Fibroblast of gingiva (primary cell): ENCODE data around the gene OR2T29.
"Not testable (repeated sequence)": the region's sequence is repeated elsewhere in the genome, so short reads cannot be mapped to it uniquely, and the experiment has no call there.

Source experiments
- DNase-seq: peaks from one replicate; pipeline ENCODE4 v3.0.0-alpha.2; 2011; ENCODE audit warnings: low read depth

The OR2T29 gene, protein sequence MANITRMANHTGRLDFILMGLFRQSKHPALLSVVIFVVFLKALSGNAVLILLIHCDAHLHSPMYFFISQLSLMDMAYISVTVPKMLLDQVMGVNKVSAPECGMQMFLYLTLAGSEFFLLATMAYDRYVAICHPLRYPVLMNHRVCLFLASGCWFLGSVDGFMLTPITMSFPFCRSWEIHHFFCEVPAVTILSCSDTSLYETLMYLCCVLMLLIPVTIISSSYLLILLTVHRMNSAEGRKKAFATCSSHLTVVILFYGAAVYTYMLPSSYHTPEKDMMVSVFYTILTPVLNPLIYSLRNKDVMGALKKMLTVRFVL

DNA sequence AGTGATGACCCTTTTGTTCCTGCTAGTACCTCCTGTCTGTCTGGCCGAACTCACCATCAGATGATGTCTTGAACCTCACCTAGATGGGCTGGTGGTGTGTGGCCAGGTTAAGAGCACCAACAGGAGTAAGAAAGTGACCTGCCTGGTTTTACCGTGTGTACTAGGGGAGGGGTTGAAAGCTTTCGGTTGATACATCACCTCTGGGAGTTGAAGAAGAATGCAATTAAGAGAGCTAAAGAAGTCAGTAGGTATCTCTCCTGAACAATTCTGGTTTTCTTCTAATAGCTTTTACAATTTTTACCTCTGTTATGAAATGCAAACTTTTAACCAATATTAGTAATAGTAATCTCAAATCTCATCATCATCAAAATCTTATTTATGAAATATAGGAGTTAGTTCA lies at the start of gene OR2T29:
TSS of gene OR2T29 (minus strand) at position 101 of the 400 bp plus-strand sequence. CDS start 3,281 bp downstream, outside the sequence.
- not testable (repeated sequence) for DNase-seq

DNA sequence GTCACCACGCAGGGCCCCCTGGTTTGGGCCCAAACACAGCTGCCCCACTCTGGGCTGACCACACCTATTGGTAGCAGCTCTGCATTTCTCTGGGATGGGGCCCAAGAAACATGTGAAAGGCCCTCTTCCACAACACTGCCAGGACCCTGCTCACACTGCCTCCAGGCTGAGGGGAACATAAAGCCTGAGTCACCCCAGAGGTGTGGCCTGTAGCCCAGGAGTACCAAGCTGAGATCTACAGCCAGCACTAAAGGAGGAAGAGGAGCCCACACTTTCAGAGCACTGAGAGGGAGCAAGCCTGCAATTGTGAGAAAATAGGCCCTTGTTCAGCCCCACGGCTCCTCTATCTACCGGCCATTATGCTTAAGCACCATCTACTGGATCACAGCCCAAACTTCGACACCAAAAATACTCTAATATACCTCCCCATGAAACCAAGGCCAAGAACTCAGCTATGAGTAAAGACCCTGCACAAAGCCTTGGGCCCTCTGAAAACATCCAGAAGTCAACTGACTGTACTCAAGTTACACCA lies 49.4 kb upstream of the OR2T29 start:
- DNase-seq: no peak

DNA sequence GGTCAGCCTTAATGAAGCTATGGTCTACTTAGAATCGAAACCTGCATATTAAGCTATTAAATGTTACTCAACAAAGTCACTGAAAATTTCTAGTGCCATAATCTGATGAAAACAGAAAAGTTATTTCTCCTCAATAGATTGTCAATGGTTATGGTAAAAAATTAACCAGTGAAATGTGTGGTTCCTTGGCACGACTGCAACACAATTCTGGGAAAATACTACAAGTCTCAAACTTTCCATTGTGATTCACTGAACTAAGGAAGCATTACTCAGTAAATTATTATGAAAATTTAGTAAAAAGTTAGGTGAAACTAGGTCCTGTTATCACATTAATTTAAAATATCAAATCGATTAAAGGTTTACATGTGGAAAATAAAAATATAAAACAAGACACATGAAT lies 47.7 kb upstream of the OR2T29 start:
- DNase-seq: no peak

DNA sequence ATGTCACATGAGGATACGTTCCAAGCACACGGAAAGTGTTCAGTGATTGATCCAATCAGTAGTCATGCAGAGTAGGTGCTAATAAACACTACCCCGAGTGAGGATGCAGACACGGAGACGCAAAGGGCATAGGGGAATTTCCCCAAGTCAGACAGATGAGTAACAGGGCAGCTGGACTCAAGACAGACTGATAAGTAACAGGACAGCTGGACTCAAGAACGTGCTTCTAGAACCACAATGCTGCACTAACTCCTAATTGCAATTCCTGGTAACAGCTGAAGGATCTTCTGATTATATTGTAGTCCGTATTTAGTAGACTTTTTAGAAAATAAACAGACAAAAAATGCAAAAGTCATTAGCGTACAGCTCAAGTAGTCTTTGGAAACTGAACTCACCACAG lies 36.8 kb upstream of the OR2T29 start:
- DNase-seq: no peak

DNA sequence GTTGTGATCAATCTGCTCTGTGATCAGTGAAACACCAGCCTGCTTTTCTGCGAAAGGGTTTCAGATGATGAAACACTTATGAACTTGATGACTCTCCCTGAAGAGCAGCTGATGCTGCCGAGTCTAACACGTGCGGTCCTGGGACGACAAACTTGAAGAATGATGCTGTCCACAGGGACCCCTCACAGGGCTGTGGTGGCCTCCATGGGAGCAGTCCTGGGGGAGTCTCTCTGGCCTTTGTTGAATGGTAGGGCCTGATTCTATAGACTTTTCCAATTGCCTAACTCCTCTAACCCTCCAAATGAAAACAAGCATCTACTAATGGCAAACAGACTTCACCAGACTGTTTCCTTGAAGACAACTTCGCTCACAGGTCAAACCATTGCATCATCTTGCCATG lies 35.0 kb upstream of the OR2T29 start, which contains the start of gene OR2T10:
TSS of gene OR2T10 (minus strand) at position 112 of the 400 bp plus-strand sequence. CDS start 3,932 bp downstream, outside the sequence.
- no peak for DNase-seq

- no peak for DNase-seq
Observed at GRCh38 chr1:248596615-248597014, 34.0 kb upstream of the OR2T29 start.

DNA sequence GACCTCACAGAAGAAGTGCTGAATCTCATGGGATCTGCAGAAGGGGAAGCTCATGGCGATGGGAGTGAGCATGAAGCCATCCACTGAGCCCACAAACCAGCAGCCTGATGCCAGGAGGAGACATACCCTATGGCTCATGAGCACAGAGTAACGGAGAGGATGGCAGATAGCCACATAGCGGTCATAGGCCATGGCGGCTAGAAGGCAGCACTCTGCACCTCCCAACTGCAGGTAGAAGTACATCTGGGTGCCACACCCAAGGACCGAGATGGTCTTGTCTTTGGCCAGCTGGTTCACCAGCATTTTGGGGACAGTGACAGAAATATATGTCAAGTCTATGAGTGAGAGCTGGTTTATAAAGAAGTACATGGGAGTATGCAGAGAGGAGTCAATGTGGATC lies 30.7 kb upstream of the OR2T29 start:
- DNase-seq: no peak

- DNase-seq: no peak
Observed at GRCh38 chr1:248592655-248593054, 30.1 kb upstream of the OR2T29 start.

GRCh38 chr1:248590055-248590454 lies 27.5 kb upstream of the OR2T29 start:
- no peak for DNase-seq

- no peak for DNase-seq
Observed at GRCh38 chr1:248589334-248589733, 26.8 kb upstream of the OR2T29 start.

DNA sequence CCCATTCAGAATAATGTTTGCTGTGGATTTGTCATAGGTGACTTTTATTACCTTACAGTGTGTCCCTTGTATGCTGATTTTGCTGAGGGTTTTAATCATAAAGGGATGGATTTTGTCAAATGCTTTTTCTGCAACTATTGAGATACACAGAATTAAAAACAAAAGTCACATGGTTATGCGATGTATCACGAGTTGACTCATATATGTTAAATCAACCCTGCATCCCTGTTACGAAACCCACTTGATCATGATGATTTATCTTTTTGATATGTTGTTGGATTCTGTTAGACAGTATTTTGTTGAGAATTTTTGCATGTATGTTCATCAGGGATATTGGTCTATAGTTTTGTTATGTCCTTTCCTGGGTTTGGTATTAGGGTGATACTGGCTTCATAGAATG lies 22.7 kb upstream of the OR2T29 start:
- DNase-seq: no peak

GRCh38 chr1:248576260-248576980 lies 13.8 kb upstream of the OR2T29 start:
- DNase-seq: no peak

DNA sequence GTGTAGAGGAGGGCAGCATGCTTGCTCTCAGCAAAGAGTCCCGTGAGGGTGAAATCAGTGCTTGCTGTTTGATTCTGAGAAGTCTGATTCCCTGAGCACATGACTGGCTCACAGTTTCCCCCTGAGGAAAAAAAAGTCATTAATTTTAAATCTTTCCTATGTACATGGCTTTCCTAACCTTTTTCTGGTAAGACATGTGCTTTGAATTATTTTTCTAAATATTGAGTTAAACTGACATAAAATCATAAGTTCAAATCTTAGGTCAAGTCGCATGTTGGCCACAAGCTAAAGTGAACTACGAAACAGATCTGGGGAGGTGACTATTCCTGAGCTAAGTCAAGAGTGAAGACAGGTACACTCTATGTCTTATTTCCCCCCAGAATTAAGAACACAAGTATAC lies 12.1 kb upstream of the OR2T29 start, which contains the start of gene OR2T34:
TSS of gene OR2T34 (minus strand) at position 101 of the 400 bp plus-strand sequence. CDS start at position 101, 0 bp downstream.
- not testable (repeated sequence) for DNase-seq

DNA sequence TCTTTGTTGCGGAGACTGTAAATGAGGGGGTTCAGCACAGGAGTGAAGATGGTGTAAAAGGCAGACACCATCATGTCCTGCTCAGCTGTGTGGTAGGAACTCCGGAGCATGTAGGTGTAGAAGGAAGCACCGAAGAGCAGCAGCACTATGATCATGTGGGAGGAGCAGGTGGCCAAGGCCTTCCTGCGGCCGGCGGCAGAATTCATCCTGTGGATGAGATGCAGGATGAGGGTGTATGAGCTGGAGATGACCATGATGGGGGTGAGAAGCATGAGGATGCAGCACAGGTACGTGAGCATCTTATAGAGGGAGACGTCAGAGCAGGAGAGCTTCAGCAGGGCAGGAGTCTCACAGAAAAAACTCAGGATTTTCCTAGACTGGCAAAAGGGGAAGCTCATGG lies 11.3 kb upstream of the OR2T29 start:
- DNase-seq: not testable (repeated sequence)

- not testable (repeated sequence) for DNase-seq
Observed at GRCh38 chr1:248572049-248572448, 9.5 kb upstream of the OR2T29 start.

DNA sequence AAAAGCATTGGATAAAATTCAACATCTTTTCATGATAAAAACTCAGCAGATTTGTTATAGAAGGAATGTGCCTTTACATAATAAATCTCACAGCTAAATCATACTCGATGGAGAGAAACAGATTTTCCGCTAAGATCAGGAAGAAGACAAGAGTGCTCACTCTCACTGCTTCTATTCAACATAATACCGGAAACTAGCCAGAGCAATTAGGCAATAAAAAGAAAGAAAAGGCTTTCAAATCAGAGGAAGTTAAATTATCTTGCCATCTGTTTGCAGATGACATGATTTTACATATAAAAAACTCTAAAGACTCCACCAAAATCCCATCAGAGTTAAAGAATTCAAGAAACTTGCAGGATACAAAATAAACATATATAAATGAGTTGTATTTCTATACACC lies 8.2 kb upstream of the OR2T29 start:
- DNase-seq: not testable (repeated sequence)

DNA sequence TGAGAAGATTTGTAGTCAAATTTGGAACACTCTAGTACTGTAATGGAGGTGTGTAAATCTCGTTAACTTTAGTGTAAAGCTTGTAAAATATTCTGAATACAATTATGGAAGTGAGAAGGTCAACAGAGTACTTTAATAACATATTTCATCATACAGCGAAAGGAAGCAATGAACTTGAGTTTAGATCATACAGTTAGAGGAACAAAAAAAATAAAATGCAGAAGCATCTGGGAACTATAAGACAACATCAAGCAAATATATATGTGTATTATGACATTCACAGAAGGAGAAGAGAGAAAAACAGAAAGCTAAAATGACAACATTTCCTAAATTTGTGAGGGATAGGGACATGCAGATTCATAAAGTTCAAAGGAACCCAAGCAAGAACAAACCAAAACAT lies 6.5 kb upstream of the OR2T29 start:
- not testable (repeated sequence) for DNase-seq

GRCh38 chr1:248565530-248566373 lies 3.2 kb upstream of the OR2T29 start:
- not testable (repeated sequence) for DNase-seq

- DNase-seq: not testable (repeated sequence)
Observed at GRCh38 chr1:248551027-248551426, 11.5 kb downstream of the OR2T29 start.

- DNase-seq: not testable (repeated sequence)
Observed at GRCh38 chr1:248547383-248547782, 15.2 kb downstream of the OR2T29 start.

- DNase-seq: not testable (repeated sequence)
Observed at GRCh38 chr1:248537449-248537848, 25.1 kb downstream of the OR2T29 start.

- no peak for DNase-seq
Observed at GRCh38 chr1:248521856-248522255, 40.7 kb downstream of the OR2T29 start.
